DND-41 (cell line): ENCODE results near the gene WDR44.

Experiments
- ATAC-seq: fragments of 200-7000 bp; cut with Tn5 transposase; 3 replicates; pipeline ENCODE4 v1.9.1; 2021; ENCODE audit warnings: low read depth; ENCODE audit not compliant: insufficient read depth
- DNase-seq: peaks from one replicate; pipeline ENCODE4 v3.0.0-alpha.2; 2020
- H2AFZ ChIP-seq: 2 replicates; pipeline ENCODE4 v1.6.0; 2012; ENCODE audit warnings: low read depth, low read length
- H3K27ac ChIP-seq: 2 replicates; pipeline ENCODE4 v1.5.1; 2012; ENCODE audit warnings: low read length, inconsistent platforms
- H3K27me3 ChIP-seq: fragments of 200-600 bp; sonication (generic); 2 replicates; pipeline ENCODE4 v1.6.0; 2012; ENCODE audit warnings: low read length, mild to moderate bottlenecking, inconsistent platforms; ENCODE audit not compliant: insufficient read depth, poor library complexity
- H3K36me3 ChIP-seq: 2 replicates; pipeline ENCODE4 v1.5.1; 2012; ENCODE audit warnings: low read length, inconsistent platforms; ENCODE audit not compliant: insufficient read depth
- H3K4me1 ChIP-seq: 2 replicates; pipeline ENCODE4 v1.5.1; 2012; ENCODE audit warnings: mild to moderate bottlenecking, low read length; ENCODE audit not compliant: insufficient read depth
- H3K4me2 ChIP-seq: 2 replicates; pipeline ENCODE4 v1.6.0; 2012; ENCODE audit warnings: mild to moderate bottlenecking, moderate library complexity, low read length, inconsistent platforms; ENCODE audit not compliant: insufficient read depth
- H3K4me3 ChIP-seq, 2 experiments: fragments of 200-600 bp in 1 of 2; shearing (Covaris generic) in 1 of 2; 2 replicates each; pipeline ENCODE4 v1.5.1; 2012 to 2016; ENCODE audit warnings: inconsistent platforms in 2 of 2, low read length in 2 of 2, mild to moderate bottlenecking in 2 of 2, low read depth in 1 of 2, moderate library complexity in 1 of 2
- H3K79me2 ChIP-seq: 2 replicates; pipeline ENCODE4 v1.6.0; 2012; ENCODE audit warnings: low read length, inconsistent platforms; ENCODE audit not compliant: insufficient read depth
- H3K9ac ChIP-seq: 2 replicates; pipeline ENCODE4 v1.6.0; 2012; ENCODE audit warnings: low read depth, mild to moderate bottlenecking, inconsistent platforms, low read length, moderate library complexity
- H3K9me3 ChIP-seq: 2 replicates; pipeline ENCODE4 v1.5.1; 2012; ENCODE audit warnings: low read length, moderate library complexity, mild to moderate bottlenecking, inconsistent platforms; ENCODE audit not compliant: insufficient read depth, severe bottlenecking
- H4K20me1 ChIP-seq: 2 replicates; pipeline ENCODE4 v1.6.0; 2012; ENCODE audit warnings: low read length; ENCODE audit not compliant: insufficient read depth
- CTCF ChIP-seq: IDR thresholded peaks from 2 replicates; pipeline ENCODE4 v1.5.1; 2012; ENCODE audit warnings: borderline replicate concordance, low read length, moderate library complexity, mild to moderate bottlenecking; ENCODE audit not compliant: poor library complexity, severe bottlenecking; ENCODE audit errors: extremely low read depth
- EZH2 ChIP-seq: IDR thresholded peaks from 3 replicates; pipeline ENCODE4 v1.6.1; 2012; ENCODE audit warnings: borderline replicate concordance, low read depth, mild to moderate bottlenecking, moderate library complexity, low read length, inconsistent platforms; ENCODE audit not compliant: severe bottlenecking

Gene WDR44

GRCh38 chrX:118349188-118349587 lies 3.3 kb downstream of the WDR44 start:
- ATAC-seq: no peak
- Histone ChIP-seq H3K79me2 (peaks cover 53% of the 10 kb centered on the region), H3K9me3 (no peaks in the 10 kb centered on the region), H3K4me1 (peaks cover 25% of the 10 kb centered on the region), H3K36me3 (no peaks in the 10 kb centered on the region), H3K4me2 (no peak overlapping the region), H3K27ac (no peak overlapping the region), H4K20me1 (no peaks in the 10 kb centered on the region; the same call in 1 of the 2 replicates), H3K4me3 (no peak overlapping the region), H3K27me3 (no peaks in the 10 kb centered on the region), H2AFZ (no peak overlapping the region), H3K9ac (no peak overlapping the region)
- DNase-seq: no peak
- no peak for TF ChIP-seq CTCF
- no peak for TF ChIP-seq EZH2

- DNase-seq (no peak), ATAC-seq (no peak)
- Histone ChIP-seq H4K20me1 (no peaks in the 10 kb centered on the region; the same call in 1 of the 2 replicates), H3K27ac (no peak overlapping the region), H3K79me2 (peaks cover 57% of the 10 kb centered on the region), H3K9me3 (no peaks in the 10 kb centered on the region), H2AFZ (no peak overlapping the region), H3K36me3 (no peaks in the 10 kb centered on the region), H3K9ac (no peak overlapping the region), H3K4me1 (peaks cover 20% of the 10 kb centered on the region), H3K4me2 (no peak overlapping the region), H3K4me3 (no peak overlapping the region), H3K27me3 (no peaks in the 10 kb centered on the region)
- TF ChIP-seq CTCF (no peak), EZH2 (no peak)
These were observed 4.3 kb downstream of the WDR44 start for GRCh38 chrX:118350221-118350620.

- no peaks in the 10 kb centered on the region; the same call in 1 of the 2 replicates for H4K20me1 ChIP-seq
- no peaks in the 10 kb centered on the region for H3K27me3 ChIP-seq
- ATAC-seq (no peak), DNase-seq (no peak)
- no peak overlapping the region for H3K27ac ChIP-seq
- H3K9ac ChIP-seq: no peak overlapping the region
- no peak overlapping the region for H2AFZ ChIP-seq
- TF ChIP-seq CTCF (no peak), EZH2 (no peak)
- peaks cover 59% of the 10 kb centered on the region for H3K79me2 ChIP-seq
- H3K36me3 ChIP-seq: no peaks in the 10 kb centered on the region
- no peak overlapping the region for H3K4me3 ChIP-seq
- peaks cover 17% of the 10 kb centered on the region for H3K4me1 ChIP-seq
- no peaks in the 10 kb centered on the region for H3K9me3 ChIP-seq
- H3K4me2 ChIP-seq: no peak overlapping the region
These were observed 4.8 kb downstream of the WDR44 start for GRCh38 chrX:118350706-118351105.

GRCh38 chrX:118352566-118352965 lies 6.7 kb downstream of the WDR44 start:
- H3K4me1 ChIP-seq: peaks cover 13% of the 10 kb centered on the region
- no peak for TF ChIP-seq EZH2
- TF ChIP-seq CTCF: no peak
- peaks cover 49% of the 10 kb centered on the region for H3K79me2 ChIP-seq
- no peaks in the 10 kb centered on the region for H3K9me3 ChIP-seq
- H2AFZ ChIP-seq: no peak overlapping the region
- H4K20me1 ChIP-seq: no peaks in the 10 kb centered on the region; the same call in 1 of the 2 replicates
- H3K4me2 ChIP-seq: no peak overlapping the region
- ATAC-seq: no peak
- DNase-seq: no peak
- H3K27ac ChIP-seq: no peak overlapping the region
- H3K4me3 ChIP-seq: no peak overlapping the region
- no peaks in the 10 kb centered on the region for H3K27me3 ChIP-seq
- no peak overlapping the region for H3K9ac ChIP-seq
- no peaks in the 10 kb centered on the region for H3K36me3 ChIP-seq
